Mucosa of stomach (tissue), 1 donor: ENCODE results near the gene FRRS1L.
A peak's percentile ranks its signal among the peaks of the same experiment; 100 is the strongest.

Experiments
- H3K27me3 ChIP-seq: one replicate; pipeline ENCODE4 v1.7.0; 2013; ENCODE audit warnings: mild to moderate bottlenecking, low read length; ENCODE audit not compliant: control insufficient read depth, insufficient read depth
- H3K36me3 ChIP-seq: one replicate; pipeline ENCODE4 v1.7.0; 2013; ENCODE audit warnings: low read length; ENCODE audit not compliant: control insufficient read depth, insufficient read depth
- H3K4me1 ChIP-seq: one replicate; pipeline ENCODE4 v1.7.0; 2013; ENCODE audit warnings: mild to moderate bottlenecking, low read length; ENCODE audit not compliant: control insufficient read depth, insufficient read depth
- H3K4me3 ChIP-seq: one replicate; pipeline ENCODE4 v1.7.0; 2013; ENCODE audit warnings: low read length
- H3K9ac ChIP-seq: one replicate; pipeline ENCODE4 v1.7.0; 2013; ENCODE audit warnings: mild to moderate bottlenecking, low read length, moderate library complexity
- H3K9me3 ChIP-seq: one replicate; pipeline ENCODE4 v1.7.0; 2013; ENCODE audit warnings: mild to moderate bottlenecking, low read length, moderate library complexity; ENCODE audit not compliant: control insufficient read depth
- donor health status: Pancreatic carcinoma.

Gene FRRS1L

DNA sequence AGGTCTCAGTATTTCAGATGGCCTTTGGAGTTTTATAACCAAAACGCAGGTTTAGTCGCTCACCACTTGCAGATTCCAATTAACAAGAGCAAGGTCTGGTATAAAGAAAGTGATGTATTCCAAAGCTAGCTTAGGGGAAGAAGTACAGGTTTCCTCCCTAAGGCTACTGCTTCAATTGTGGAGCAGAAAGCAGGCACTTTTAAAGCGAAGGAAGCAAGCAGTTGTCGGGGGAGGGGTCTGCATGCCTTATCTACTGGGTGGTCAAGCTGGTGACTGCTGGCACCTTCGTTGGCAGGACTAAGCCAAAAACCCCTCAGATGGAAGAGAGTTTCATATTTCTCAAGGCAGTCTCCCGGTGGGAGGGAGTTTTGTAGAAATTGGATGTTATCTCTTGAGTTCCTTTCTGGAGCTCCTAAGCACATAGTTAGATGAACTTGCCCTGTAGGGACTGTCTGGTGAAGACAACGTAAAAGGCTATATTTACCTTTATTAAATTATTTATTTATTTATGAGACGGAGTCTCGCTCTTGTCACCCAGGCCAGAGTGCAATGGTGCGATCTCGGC lies 45.7 kb downstream of the FRRS1L start:
- no peak overlapping the region for H3K4me3 ChIP-seq
- peaks cover 17% of the 10 kb centered on the region for H3K4me1 ChIP-seq
- H3K9ac ChIP-seq: no peak overlapping the region
- no peaks in the 10 kb centered on the region for H3K36me3 ChIP-seq
- H3K9me3 ChIP-seq: no peaks in the 10 kb centered on the region
- no peaks in the 10 kb centered on the region for H3K27me3 ChIP-seq

GRCh38 chr9:109120204-109120789 lies 46.8 kb downstream of the FRRS1L start:
- Histone ChIP-seq H3K4me3 (no peak overlapping the region), H3K4me1 (peaks cover 17% of the 10 kb centered on the region), H3K9ac (peak overlapping the region; percentile 47), H3K36me3 (no peaks in the 10 kb centered on the region), H3K9me3 (no peaks in the 10 kb centered on the region), H3K27me3 (no peaks in the 10 kb centered on the region)

- peak within 1 kb of the TSS; percentile 62 for H3K4me3 ChIP-seq
- H3K9me3 ChIP-seq: no peaks in the 10 kb centered on the region
- peak within 1 kb of the TSS; percentile 77 for H3K9ac ChIP-seq
- H3K4me1 ChIP-seq: peaks cover 17% of the 10 kb centered on the region
- H3K27me3 ChIP-seq: no peaks in the 10 kb centered on the region
- no peaks in the 10 kb centered on the region for H3K36me3 ChIP-seq
These were observed 47.4 kb downstream of the FRRS1L start, which contains the start of gene TMEM245 for GRCh38 chr9:109119439-109120203. TSS of gene TMEM245 (minus strand) at chr9:109119947. CDS start at chr9:109119913, 34 bp downstream.

DNA sequence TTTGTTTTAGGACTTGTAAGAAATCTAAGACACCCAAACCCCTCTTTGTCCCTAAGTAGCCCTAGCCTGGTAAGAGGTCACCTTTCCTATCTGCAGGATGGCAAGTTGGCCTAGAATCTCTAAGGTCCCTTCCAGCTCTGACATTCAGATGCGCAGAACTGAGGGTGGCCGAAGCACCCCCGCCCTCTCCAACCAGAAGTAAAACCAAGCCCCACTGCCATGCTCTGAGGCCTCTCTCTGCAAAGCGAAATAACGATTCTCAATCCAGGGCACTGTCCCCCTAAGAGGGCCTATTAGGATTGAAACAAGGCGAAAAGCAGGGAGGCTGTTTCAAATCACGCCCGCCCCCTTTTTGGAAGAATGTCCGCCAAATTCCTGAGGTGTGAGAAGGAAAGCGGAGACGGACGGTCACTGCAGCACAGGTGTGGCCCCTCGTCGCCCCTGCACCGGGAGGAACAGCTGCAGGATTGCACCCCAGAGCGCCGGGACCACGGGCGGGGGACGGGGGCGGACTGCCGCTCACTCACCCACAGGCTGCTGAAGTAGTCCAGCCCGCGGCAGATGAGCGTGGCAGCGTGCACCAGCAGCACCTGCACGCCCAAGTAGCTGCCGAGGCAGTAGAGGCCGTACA lies 48.1 kb downstream of the FRRS1L start:
- H3K4me3 ChIP-seq: peak overlapping the region; percentile 62
- H3K36me3 ChIP-seq: no peaks in the 10 kb centered on the region
- H3K4me1 ChIP-seq: peaks cover 17% of the 10 kb centered on the region
- no peaks in the 10 kb centered on the region for H3K27me3 ChIP-seq
- peak overlapping the region; percentile 77 for H3K9ac ChIP-seq
- H3K9me3 ChIP-seq: no peaks in the 10 kb centered on the region

DNA sequence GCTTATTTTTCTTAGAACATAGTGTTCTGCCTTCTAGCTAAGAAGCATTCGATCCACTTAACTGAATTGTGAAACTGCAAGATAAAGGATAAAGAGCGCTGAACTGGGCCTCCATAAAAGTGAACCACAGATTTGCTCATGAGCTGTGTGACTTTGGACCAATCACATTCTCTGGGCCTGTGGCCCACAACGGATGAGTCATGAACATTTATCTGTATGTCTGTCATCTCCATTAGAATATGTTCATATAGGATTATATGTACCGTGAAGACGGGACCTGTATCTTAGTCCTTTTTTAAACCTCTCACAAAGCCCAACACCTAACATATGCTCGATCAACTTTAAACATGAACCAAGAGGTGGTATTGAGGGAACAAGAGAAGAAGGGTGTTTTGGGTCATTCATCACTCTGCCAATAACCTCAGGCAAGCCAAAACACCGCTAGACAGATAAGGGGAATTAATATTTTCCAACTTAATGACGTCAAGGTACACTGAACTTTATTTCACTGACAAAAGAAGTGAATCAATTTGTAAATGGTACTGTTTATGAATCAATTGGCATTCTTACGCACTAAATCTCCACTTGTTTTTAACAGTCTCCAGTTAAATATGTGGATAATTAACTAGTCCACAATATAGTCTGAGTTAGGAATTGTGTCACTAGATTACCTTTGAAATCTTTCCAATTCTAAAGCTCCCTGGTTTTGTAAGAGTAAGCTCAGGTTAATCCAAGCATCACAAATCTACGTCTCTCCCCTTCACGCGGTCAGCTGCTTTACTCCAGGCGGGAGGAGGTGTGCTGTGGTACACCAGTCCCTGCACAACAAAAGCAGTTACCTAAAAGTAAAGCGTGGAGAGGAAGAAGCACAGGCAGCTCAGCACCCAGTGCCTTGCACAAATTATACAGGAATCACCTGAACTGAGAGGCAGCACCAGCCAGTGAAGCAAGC lies 48.9 kb downstream of the FRRS1L start:
- H3K4me3 ChIP-seq: peak overlapping the region; percentile 62
- peak overlapping the region; percentile 77 for H3K9ac ChIP-seq
- no peaks in the 10 kb centered on the region for H3K36me3 ChIP-seq
- peaks cover 17% of the 10 kb centered on the region for H3K4me1 ChIP-seq
- no peaks in the 10 kb centered on the region for H3K9me3 ChIP-seq
- no peaks in the 10 kb centered on the region for H3K27me3 ChIP-seq

- Histone ChIP-seq H3K36me3 (no peaks in the 10 kb centered on the region), H3K27me3 (no peaks in the 10 kb centered on the region), H3K9me3 (no peaks in the 10 kb centered on the region), H3K4me3 (no peak overlapping the region), H3K4me1 (peaks cover 17% of the 10 kb centered on the region), H3K9ac (no peak overlapping the region)
These were observed 51.0 kb downstream of the FRRS1L start for GRCh38 chr9:109115931-109116526.

GRCh38 chr9:109114670-109115069 lies 52.4 kb downstream of the FRRS1L start:
- Histone ChIP-seq H3K4me3 (no peak overlapping the region), H3K27me3 (no peaks in the 10 kb centered on the region), H3K4me1 (peaks cover 19% of the 10 kb centered on the region), H3K36me3 (no peaks in the 10 kb centered on the region), H3K9me3 (no peaks in the 10 kb centered on the region), H3K9ac (no peak overlapping the region)

DNA sequence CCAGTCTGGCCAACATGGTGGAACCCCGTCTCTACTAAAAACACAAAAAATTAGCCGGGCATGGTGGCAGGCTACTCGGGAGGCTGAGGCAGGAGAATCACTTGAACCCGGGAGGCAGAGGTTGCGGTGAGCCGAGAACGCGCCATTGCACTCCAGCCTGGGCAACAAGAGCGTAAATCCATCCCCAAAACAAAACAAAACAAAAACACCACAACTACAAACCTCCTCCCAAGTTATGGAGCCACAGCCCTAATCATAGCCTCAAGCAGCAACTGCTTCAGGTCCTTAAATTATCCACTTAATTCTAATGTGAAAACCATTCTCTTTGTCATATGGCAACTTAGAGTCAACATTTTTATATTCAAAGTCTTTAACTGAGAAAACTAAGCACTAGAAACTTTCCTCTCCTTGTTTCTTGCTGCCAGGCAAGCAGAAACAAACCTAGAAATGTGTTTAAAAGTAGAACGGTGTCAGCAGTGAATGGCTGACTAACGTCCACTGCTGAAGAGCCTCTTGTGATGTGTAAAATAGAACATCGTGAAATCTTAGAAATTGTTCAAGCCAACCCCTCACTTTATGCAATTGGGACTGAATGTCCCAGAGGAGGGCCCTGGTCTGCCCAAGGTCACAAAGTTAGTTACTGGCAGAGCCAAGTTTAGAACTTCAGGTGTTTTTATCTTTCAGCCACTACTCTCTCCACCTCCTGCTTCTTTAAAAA lies 53.0 kb downstream of the FRRS1L start:
- H3K27me3 ChIP-seq: no peaks in the 10 kb centered on the region
- H3K4me1 ChIP-seq: peaks cover 19% of the 10 kb centered on the region
- H3K36me3 ChIP-seq: no peaks in the 10 kb centered on the region
- H3K9ac ChIP-seq: no peak overlapping the region
- no peak overlapping the region for H3K4me3 ChIP-seq
- H3K9me3 ChIP-seq: no peaks in the 10 kb centered on the region

- H3K4me3 ChIP-seq: no peak overlapping the region
- H3K36me3 ChIP-seq: no peaks in the 10 kb centered on the region
- peaks cover 14% of the 10 kb centered on the region for H3K4me1 ChIP-seq
- H3K9ac ChIP-seq: no peak overlapping the region
- no peaks in the 10 kb centered on the region for H3K9me3 ChIP-seq
- H3K27me3 ChIP-seq: no peaks in the 10 kb centered on the region
These were observed 53.8 kb downstream of the FRRS1L start for GRCh38 chr9:109113254-109113653.

DNA sequence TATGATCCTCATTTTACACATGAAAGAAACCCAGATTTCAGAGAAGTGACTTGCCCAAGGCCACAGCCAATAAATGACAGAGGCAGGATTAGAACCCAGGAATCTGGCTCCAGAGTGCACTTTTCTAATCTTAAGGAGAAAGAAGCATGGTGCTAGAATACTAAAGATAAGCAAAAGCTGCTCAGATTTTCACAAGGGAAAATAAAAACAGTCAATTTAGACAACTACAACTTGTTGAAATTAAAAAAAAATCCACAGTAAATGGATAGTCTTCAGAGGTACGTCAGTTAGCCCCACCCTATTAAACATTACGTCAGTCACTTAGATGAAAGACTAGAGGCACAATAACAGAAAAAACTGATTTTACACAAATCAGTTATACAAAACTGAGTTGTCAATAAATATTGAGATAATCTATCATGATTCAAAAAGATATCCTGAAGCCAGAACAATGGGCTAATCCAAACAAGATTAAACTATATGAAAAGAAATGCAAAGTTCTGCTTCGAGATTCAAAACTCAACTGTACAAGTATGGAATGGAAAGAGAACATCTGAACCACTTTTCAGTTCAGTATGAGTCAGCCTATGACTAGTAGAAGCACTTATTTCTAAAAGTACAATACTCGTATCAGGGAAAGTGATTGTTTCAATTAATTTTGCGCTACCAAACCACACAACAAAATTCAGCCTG lies 56.6 kb downstream of the FRRS1L start:
- no peaks in the 10 kb centered on the region for H3K27me3 ChIP-seq
- H3K9me3 ChIP-seq: no peaks in the 10 kb centered on the region
- peaks cover 15% of the 10 kb centered on the region for H3K4me1 ChIP-seq
- no peaks in the 10 kb centered on the region for H3K36me3 ChIP-seq
- no peak overlapping the region for H3K4me3 ChIP-seq
- no peak overlapping the region for H3K9ac ChIP-seq
